GM12874 (cell line): Measurements from ENCODE around the gene VAT1.
A peak's percentile ranks its signal among the peaks of the same experiment; 100 is the strongest.

ENCODE experiments used
- CTCF ChIP-seq: IDR thresholded peaks from 2 replicates; pipeline ENCODE4 v1.5.1; 2011; ENCODE audit warnings: low read depth, mild to moderate bottlenecking, control low read depth, low read length, moderate library complexity; ENCODE audit not compliant: insufficient read depth

Gene VAT1

DNA sequence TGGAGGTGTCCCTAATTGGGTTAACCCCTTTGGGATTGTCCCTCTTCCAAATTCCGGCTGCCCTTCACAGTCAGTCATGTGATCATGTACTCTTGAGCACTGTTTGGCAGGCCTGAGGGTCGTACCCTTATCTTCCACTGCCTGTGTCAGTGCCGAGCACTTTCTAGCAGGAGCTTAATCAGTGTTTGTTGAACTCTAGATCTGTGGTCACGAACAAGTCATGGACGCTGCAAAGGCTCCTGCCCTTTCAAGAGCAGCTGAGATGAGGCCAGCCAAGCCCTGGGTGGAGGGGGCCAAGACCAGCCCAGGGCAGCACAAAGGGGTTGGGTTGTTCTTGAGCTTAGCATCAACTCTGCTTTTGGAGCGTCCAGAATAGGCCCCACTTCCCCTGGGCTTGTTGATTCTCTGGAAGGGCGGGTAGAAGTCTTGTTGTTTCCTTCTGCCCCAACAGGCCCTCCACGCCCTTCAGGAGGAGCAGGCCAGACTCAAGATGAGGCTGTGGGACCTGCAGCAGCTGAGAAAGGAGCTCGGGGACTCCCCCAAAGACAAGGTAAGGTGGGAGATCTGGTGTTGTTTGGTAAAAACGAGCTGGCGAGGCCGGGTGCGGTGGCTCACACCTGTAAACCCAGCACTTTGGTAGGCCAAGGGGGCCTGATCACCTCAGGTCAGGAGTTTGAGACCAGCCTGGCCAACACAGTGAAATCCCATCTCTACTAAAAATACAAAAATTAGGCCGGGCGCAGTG, 10.3 kb downstream of the VAT1 start:
- TF ChIP-seq CTCF: no peak

DNA sequence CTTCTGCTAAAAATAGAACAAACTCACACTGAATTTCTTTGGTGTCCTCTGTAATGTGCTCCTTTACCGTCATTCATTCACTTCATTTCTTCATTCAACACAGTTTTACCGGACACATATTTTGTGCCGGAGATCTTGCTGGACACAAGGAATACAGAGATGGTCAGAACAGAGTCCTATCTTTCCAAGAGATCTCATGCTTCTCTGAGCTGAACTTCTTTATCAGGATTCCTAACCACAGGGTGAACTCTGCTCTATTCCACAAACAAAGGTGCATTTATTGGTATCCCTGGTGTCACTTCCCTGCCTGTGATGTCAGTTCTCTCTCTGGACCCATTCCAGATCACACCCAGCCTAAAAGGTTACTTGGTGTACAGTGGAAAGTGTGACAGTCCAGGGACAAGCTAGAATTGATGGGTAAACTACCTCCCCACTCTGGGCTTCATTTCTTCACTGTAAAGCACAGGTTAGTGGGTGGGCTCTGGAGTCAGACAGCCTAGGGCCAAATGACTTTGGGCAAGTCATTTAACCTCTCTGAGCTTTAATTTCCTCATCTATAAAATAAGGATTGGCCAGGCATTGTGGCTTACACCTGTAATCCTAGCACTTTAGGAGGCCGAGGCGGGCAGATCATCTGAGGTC, 11.4 kb downstream of the VAT1 start:
- no peak for TF ChIP-seq CTCF

GRCh38 chr17:43006639-43007551, 15.3 kb downstream of the VAT1 start, which contains the start of gene IFI35:
IFI35 (plus strand) TSS chr17:43006784; CDS start chr17:43006948, 164 bp downstream.
- TF ChIP-seq CTCF: peak; percentile 26; the same call in 1 of the 2 replicates

GRCh38 chr17:43003542-43004172, 18.5 kb downstream of the VAT1 start:
- no peak for TF ChIP-seq CTCF

- TF ChIP-seq CTCF: no peak
Measured at GRCh38 chr17:42999003-42999525, 23.1 kb downstream of the VAT1 start.

- peak; percentile 68 for TF ChIP-seq CTCF
Measured at GRCh38 chr17:42997984-42998938, 23.9 kb downstream of the VAT1 start, which contains the start of gene RPL27. RPL27 (plus strand) TSS chr17:42998419; CDS start chr17:42998751, 332 bp downstream.
